Thoracic aorta (tissue), 2 donors: Measurements from ENCODE around the gene TMEM140. TPM values are rescaled to one million over a fixed set of nuclear protein-coding genes. Genes with fewer than 3 reads are reported as not detected.

Experiments
- ATAC-seq: fragments of 150-250 bp; one replicate; pipeline ENCODE4 v1.8.0; 2017; ENCODE audit warnings: low read depth; ENCODE audit not compliant: insufficient number of reproducible peaks, low FRiP score
- DNase-seq: peaks from one replicate; pipeline ENCODE4 v3.0.0-alpha.2; 2020; ENCODE audit warnings: low spot score
- H3K27ac ChIP-seq, 2 donors: fragments of 200-600 bp; sonication (generic); 1 replicate in 1 of 2; 2 replicates in 1 of 2; pipeline ENCODE4 v1.5.1; 2016; ENCODE audit warnings: mild to moderate bottlenecking in 2 of 2, moderate library complexity in 2 of 2
- H3K27me3 ChIP-seq: fragments of 200-600 bp; sonication (generic); replicated peaks from 2 replicates; pipeline ENCODE4 v1.6.0; 2016; ENCODE audit warnings: mild to moderate bottlenecking; ENCODE audit not compliant: insufficient read depth
- H3K36me3 ChIP-seq: fragments of 200-600 bp; sonication (generic); one replicate; pipeline ENCODE4 v1.5.1; 2016
- H3K4me1 ChIP-seq, 2 donors: fragments of 200-600 bp; sonication (generic); 1 replicate in 1 of 2; 2 replicates in 1 of 2; pipeline versions ENCODE4 v1.5.1 to v1.6.0; 2016; ENCODE audit warnings: low read depth in 2 of 2, mild to moderate bottlenecking in 1 of 2; ENCODE audit not compliant: control insufficient read depth in 1 of 2
- H3K4me3 ChIP-seq: fragments of 200-600 bp; sonication (generic); 2 replicates; pipeline ENCODE4 v1.5.1; 2016; ENCODE audit warnings: mild to moderate bottlenecking
- H3K9me3 ChIP-seq: fragments of 200-600 bp; sonication (generic); 2 replicates; pipeline ENCODE4 v1.5.1; 2016
- CTCF ChIP-seq: fragments of 200-600 bp; sonication (generic); IDR thresholded peaks from one replicate; pipeline ENCODE4 v1.5.1; 2019; ENCODE audit warnings: antibody characterized with exemption
- total RNA-seq, 2 donors: library from RNA; depleted of rRNA; stranded (reverse); fragments of >200 nt; gene quantifications; one replicate each; pipeline versions ENCODE4 v1.1.0 to v1.2.3, GENCODE V29; 2016

Gene TMEM140
- total RNA-seq, 2 donors from 2014 or later = 20.6 to 27.6 TPM

- DNase-seq (no peak), ATAC-seq (no peak)
- H3K27ac ChIP-seq = no peak overlapping the region
- H3K4me3 ChIP-seq = no peak overlapping the region
- no peaks in the 10 kb centered on the region for H3K27me3 ChIP-seq
- no peaks in the 10 kb centered on the region for H3K9me3 ChIP-seq
- H3K4me1 ChIP-seq = no peaks in the 10 kb centered on the region
- TF ChIP-seq CTCF = no peak
- H3K36me3 ChIP-seq = no peaks in the 10 kb centered on the region
These were observed 18.9 kb upstream of the TMEM140 start for GRCh38 chr7:135128931-135129330.

DNA sequence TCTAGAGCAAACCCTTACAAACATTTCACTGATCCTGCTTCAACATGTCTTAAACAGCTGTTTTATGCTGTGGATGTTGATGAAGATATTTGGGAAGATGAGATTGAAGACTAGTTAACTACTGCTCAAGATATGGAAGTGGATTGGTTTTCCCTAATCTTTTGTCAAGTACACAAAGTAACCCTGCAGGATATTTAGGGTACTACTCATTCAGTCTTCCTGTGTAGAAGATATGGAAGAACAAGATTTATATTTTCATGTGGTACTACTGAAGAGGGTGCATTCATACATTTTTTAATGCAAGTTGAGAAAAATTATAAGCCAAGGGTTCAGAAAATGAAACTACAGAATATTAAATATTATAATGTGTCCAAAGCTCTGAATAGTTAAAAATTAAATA lies 18.3 kb upstream of the TMEM140 start:
- Histone ChIP-seq H3K9me3 (no peaks in the 10 kb centered on the region), H3K4me3 (no peak overlapping the region), H3K27ac (no peak overlapping the region), H3K27me3 (no peaks in the 10 kb centered on the region), H3K4me1 (no peaks in the 10 kb centered on the region), H3K36me3 (no peaks in the 10 kb centered on the region)
- no peak for DNase-seq
- no peak for TF ChIP-seq CTCF
- ATAC-seq = no peak

GRCh38 chr7:135143885-135144668 lies 3.8 kb upstream of the TMEM140 start:
- DNase-seq = no peak
- no peak for TF ChIP-seq CTCF
- no peak overlapping the region for H3K27ac ChIP-seq
- no peak overlapping the region for H3K4me3 ChIP-seq
- H3K4me1 ChIP-seq = peaks cover 10 to 29% of the 10 kb centered on the region in 2 donors
- H3K36me3 ChIP-seq = no peaks in the 10 kb centered on the region
- H3K9me3 ChIP-seq = no peaks in the 10 kb centered on the region
- no peak for ATAC-seq
- H3K27me3 ChIP-seq = no peaks in the 10 kb centered on the region

- no peak for TF ChIP-seq CTCF
- H3K4me1 ChIP-seq = peaks cover 29 to 53% of the 10 kb centered on the region in 2 donors
- no peaks in the 10 kb centered on the region for H3K27me3 ChIP-seq
- H3K4me3 ChIP-seq = peak overlapping the region; percentile 75
- H3K36me3 ChIP-seq = no peaks in the 10 kb centered on the region
- H3K9me3 ChIP-seq = no peaks in the 10 kb centered on the region
- DNase-seq (no peak), ATAC-seq (peak; percentile 64)
- peak overlapping the region; percentile 92 to 93 for H3K27ac ChIP-seq
These were observed 452 bp upstream of the TMEM140 start for GRCh38 chr7:135147341-135147898.

GRCh38 chr7:135150072-135150782 lies 2.4 kb downstream of the TMEM140 start:
- TF ChIP-seq CTCF = no peak
- Histone ChIP-seq H3K4me1 (peaks cover 25 to 42% of the 10 kb centered on the region in 2 donors), H3K27ac (peak overlapping the region; percentile 40 to 52), H3K9me3 (no peaks in the 10 kb centered on the region), H3K4me3 (peak overlapping the region; percentile 75), H3K36me3 (no peaks in the 10 kb centered on the region), H3K27me3 (no peaks in the 10 kb centered on the region)
- no peak for ATAC-seq
- no peak for DNase-seq
